Measurements from ENCODE around the gene MCIDAS.

MCIDAS gene

DNA sequence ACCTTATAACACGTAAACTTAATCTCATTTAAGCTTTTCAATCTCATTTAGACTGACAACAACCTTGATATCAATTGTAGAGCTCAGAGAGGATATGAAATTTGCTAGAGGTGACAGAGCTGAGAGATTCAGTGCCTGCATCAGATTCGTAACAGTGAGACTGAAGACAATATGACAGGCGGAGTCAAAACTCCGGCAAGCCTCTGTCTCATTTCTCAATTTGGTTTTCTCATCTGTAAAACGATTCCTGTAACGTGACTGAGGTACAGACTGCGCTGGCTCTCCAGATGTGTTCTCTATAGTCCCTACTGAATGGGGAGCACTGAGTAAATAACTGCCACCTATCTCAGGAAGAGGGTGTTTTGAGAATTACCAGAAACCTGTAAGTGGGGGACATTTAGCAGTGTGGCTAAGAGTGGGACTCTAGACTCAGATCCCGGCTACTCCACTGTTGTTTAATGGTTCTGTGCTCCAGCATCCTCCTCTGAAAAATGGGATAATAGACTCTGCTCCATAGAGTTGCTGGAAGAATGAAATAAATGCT, 3.0 kb upstream of the MCIDAS start:
- H3K9me3 Mint-ChIP-seq = no peaks in the 10 kb centered on the region
- peaks cover 100% of the 10 kb centered on the region for H3K27me3 Mint-ChIP-seq
- peaks cover 44% of the 10 kb centered on the region for H3K4me1 Mint-ChIP-seq
- no peak overlapping the region for H3K4me3 Mint-ChIP-seq
- DNase-seq = no peak
- H3K36me3 Mint-ChIP-seq = no peaks in the 10 kb centered on the region
- no peak overlapping the region for H3K27ac Mint-ChIP-seq
- CTCF ChIA-PET = interaction anchor here (1.1 kb wide), 1 partner anchor 54 kb away, joined by 3 read pairs; no protein-coding TSS in a partner anchor

DNA sequence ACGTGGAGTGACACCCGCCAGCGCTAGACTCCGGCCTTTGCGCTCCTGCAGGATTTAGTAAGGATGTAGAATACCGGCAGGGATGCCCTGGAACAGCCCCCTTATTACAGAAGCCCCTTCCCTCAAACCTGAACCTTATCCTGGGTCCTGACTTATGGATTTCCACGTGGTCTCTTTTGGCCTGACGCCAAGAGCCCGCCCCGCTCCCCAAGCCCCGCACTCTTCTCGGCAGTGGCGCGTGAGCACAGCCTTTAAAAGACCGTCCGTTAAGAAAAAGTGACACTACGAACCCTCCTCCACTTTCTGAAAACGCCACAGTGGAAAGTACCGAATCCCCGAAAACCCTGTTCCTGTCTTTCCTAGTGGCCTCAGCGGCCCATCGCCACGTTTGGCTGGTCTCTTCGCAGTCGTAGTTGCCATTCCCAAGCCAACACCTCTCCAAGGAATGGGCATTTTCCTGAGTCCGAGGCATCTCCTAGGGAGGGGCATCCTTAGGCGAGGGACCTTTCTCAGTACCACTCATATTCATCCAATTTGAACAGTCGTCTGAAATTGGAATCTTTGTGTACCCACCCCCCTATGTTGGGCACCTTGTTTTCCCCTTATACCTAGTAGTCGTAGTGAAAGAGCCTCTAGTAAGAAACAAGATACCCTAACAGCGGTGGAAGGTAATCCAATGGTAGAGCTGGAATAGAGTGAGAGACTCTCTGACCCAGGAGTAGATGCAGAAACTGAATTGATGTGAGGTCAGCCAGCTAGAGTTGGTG, 732 bp upstream of the MCIDAS start:
- peaks cover 100% of the 10 kb centered on the region for H3K27me3 Mint-ChIP-seq
- CTCF ChIA-PET = interaction anchor here (1.2 to 1.9 kb wide), 3 partner anchors 40 to 56 kb away, joined by 3 to 6 read pairs (median 5); no protein-coding TSS in a partner anchor
- no peaks in the 10 kb centered on the region for H3K9me3 Mint-ChIP-seq
- H3K27ac Mint-ChIP-seq = peak overlapping the region; percentile 82
- peak overlapping the region; percentile 64 for H3K4me3 Mint-ChIP-seq
- no peaks in the 10 kb centered on the region for H3K36me3 Mint-ChIP-seq
- DNase-seq = no peak
- H3K4me1 Mint-ChIP-seq = peaks cover 49% of the 10 kb centered on the region

DNA sequence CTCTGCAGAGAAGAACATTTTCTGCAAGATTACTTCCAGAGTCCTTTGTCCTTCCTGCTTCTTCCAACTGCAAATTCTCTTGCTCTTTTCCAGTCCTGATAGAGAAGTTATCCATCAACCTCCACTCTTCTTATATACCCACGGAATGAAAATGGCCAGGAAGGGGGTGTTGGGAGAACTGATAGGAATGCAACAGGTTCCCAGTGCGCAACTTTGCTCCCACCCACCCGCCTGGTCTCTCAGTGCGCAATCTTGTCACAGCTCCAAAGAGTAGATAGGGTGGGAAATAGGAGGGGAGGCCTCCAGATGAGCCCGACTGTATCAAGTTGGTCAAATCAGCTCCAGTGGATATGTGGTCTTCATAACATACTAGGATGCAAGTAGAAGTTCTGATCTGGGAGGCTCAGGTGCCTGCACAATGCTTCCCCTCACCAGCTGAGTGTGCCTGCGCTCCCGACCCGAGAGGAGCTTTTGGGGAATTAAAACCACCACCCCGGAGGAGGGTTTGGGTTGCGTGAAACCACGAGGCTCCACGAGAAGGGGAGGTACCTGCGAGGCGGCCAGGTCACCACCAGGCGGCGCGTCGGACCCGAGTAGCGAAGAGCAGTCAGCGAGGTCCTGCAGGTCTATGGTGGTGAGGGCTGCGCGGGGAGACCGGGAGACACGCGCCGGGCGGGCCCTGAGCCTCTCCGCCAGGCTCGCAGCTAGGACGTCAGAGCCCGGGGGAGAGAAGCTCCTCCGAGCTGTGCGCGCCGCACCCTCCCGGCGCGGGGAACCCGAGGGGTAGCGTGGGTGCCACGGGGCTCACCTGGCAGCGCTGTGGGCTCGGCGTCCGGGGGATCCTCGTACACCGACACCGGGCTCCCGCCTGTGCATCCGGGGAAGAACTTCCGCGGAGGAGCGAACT, 835 bp downstream of the MCIDAS start:
- peaks cover 45% of the 10 kb centered on the region for H3K4me1 Mint-ChIP-seq
- H3K27ac Mint-ChIP-seq = peak overlapping the region; percentile 68
- CTCF ChIA-PET = interaction anchor here (0.7 to 1.9 kb wide), 8 partner anchors 10 to 54 kb away, joined by 3 to 6 read pairs (median 4); no protein-coding TSS in a partner anchor

GRCh38 chr5:55225346-55225745, 1.8 kb downstream of the MCIDAS start:
- H3K27me3 Mint-ChIP-seq = peaks cover 100% of the 10 kb centered on the region
- no peak for DNase-seq
- peak overlapping the region; percentile 17 for H3K4me3 Mint-ChIP-seq
- peaks cover 45% of the 10 kb centered on the region for H3K4me1 Mint-ChIP-seq
- CTCF ChIA-PET = interaction anchor here (1.1 to 2.5 kb wide), 3 partner anchors 8 to 53 kb away, joined by 4 to 16 read pairs (median 5); partner anchors contain the start of gene CCNO
- H3K27ac Mint-ChIP-seq = peak overlapping the region; percentile 13
- no peaks in the 10 kb centered on the region for H3K9me3 Mint-ChIP-seq
- peaks cover 2% of the 10 kb centered on the region for H3K36me3 Mint-ChIP-seq

More for the DNA sequence above, 835 bp downstream of the MCIDAS start:
- Mint-ChIP-seq H3K4me3 (peak overlapping the region; percentile 65), H3K9me3 (no peaks in the 10 kb centered on the region), H3K27me3 (peaks cover 100% of the 10 kb centered on the region), H3K36me3 (peaks cover 2% of the 10 kb centered on the region)
- DNase-seq = peak; percentile 66

DNA sequence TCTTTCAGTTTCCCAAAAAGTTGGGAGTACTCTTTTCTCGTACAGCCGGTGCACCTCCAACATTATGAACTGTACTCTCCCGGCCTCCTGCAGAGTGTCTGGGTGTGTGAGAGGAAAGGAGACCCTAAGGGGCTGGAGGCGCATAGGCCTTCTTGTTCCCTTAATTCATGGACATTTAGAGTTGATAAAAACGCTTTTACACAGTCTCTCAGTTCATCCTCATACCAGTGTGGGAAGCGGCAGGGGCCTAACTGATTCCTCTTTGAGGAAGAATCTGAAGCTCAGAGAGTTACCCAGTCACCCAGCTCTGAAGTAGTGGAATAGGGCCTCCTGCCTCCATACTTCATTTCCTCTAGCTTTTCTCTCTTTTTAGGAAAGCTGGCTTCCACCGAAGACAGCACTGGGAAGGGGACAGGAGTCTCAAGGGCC, 3.3 kb downstream of the MCIDAS start:
- DNase-seq = no peak
- no peaks in the 10 kb centered on the region for H3K9me3 Mint-ChIP-seq
- peaks cover 99% of the 10 kb centered on the region for H3K27me3 Mint-ChIP-seq
- peaks cover 2% of the 10 kb centered on the region for H3K36me3 Mint-ChIP-seq
- no peak overlapping the region for H3K27ac Mint-ChIP-seq
- H3K4me3 Mint-ChIP-seq = no peak overlapping the region
- CTCF ChIA-PET = interaction anchor here (1.4 to 2.5 kb wide), 2 partner anchors 10 to 52 kb away, joined by 7 to 16 read pairs; partner anchors contain the start of gene CCNO
- peaks cover 48% of the 10 kb centered on the region for H3K4me1 Mint-ChIP-seq

- H3K4me3 Mint-ChIP-seq = peak overlapping the region; percentile 21
- peaks cover 97% of the 10 kb centered on the region for H3K27me3 Mint-ChIP-seq
- peaks cover 48% of the 10 kb centered on the region for H3K4me1 Mint-ChIP-seq
- CTCF ChIA-PET = interaction anchor here (1.4 to 2.5 kb wide), 2 partner anchors 10 to 52 kb away, joined by 7 to 16 read pairs; partner anchors contain the start of gene CCNO
- no peaks in the 10 kb centered on the region for H3K9me3 Mint-ChIP-seq
- peaks cover 2% of the 10 kb centered on the region for H3K36me3 Mint-ChIP-seq
- DNase-seq = peak; percentile 45
- H3K27ac Mint-ChIP-seq = no peak overlapping the region
These were observed 3.9 kb downstream of the MCIDAS start for GRCh38 chr5:55222985-55223811.

- CTCF ChIA-PET = interaction anchor here (1.0 kb wide), 1 partner anchor 9 kb away, joined by 3 read pairs; no protein-coding TSS in a partner anchor
- DNase-seq = no peak
- H3K36me3 Mint-ChIP-seq = peaks cover 2% of the 10 kb centered on the region
- H3K9me3 Mint-ChIP-seq = no peaks in the 10 kb centered on the region
- peaks cover 41% of the 10 kb centered on the region for H3K4me1 Mint-ChIP-seq
- H3K27me3 Mint-ChIP-seq = peaks cover 97% of the 10 kb centered on the region
- peak overlapping the region; percentile 30 for H3K27ac Mint-ChIP-seq
- peak overlapping the region; percentile 46 for H3K4me3 Mint-ChIP-seq
These were observed 4.8 kb downstream of the MCIDAS start for GRCh38 chr5:55222092-55222984.

DNA sequence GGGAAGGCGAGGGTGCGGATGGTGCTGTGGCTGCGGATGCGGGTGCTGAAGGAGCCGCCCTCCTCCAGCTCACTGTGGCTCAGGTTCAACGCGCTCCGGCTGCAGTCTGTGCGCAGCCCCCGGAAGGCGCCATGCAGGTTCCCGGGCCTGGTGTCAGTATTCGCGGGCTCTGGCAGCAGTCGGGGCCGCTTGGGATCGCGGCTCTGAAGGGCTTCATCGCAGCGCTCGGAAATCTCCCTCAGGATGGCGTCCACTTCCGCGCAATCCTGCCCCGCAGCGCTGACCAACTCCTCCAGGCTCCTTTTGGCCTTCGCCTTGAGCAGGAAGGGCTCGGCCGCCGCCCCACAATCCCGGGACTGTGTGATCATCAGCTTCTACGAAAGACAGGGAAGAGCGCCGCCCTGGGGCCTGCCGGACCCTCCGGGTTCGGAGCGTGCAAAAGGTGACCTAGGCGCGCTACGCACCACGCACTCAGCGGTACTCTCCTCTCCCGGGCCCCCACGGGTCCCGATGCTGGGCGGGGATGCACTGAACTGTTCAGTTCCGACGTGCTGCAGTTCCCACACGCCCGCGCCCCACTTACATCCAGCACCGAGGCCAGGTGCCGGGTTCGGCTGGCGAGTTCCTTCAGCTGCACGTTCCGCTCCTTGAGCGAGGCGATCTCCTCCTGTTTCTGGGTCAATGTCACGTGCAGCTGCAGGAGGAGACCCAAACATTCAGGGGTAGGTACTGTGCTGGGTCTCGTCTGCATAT, 6.5 kb downstream of the MCIDAS start:
- peaks cover 87% of the 10 kb centered on the region for H3K27me3 Mint-ChIP-seq
- H3K4me3 Mint-ChIP-seq = peak overlapping the region; percentile 56
- CTCF ChIA-PET = interaction anchor here (0.9 kb wide), 1 partner anchor 10 kb away, joined by 3 read pairs; no protein-coding TSS in a partner anchor
- DNase-seq = peak; percentile 42
- H3K27ac Mint-ChIP-seq = peak overlapping the region; percentile 16
- peaks cover 2% of the 10 kb centered on the region for H3K36me3 Mint-ChIP-seq
- H3K4me1 Mint-ChIP-seq = peaks cover 34% of the 10 kb centered on the region
- H3K9me3 Mint-ChIP-seq = no peaks in the 10 kb centered on the region

GRCh38 chr5:55219770-55220169, 7.3 kb downstream of the MCIDAS start:
- H3K4me3 Mint-ChIP-seq = no peak overlapping the region
- no peaks in the 10 kb centered on the region for H3K9me3 Mint-ChIP-seq
- H3K4me1 Mint-ChIP-seq = peaks cover 33% of the 10 kb centered on the region
- H3K27ac Mint-ChIP-seq = no peak overlapping the region
- peaks cover 2% of the 10 kb centered on the region for H3K36me3 Mint-ChIP-seq
- DNase-seq = no peak
- peaks cover 84% of the 10 kb centered on the region for H3K27me3 Mint-ChIP-seq
- CTCF ChIA-PET = interaction anchor here (1.3 kb wide), 1 partner anchor 60 kb away, joined by 3 read pairs; no protein-coding TSS in a partner anchor

DNA sequence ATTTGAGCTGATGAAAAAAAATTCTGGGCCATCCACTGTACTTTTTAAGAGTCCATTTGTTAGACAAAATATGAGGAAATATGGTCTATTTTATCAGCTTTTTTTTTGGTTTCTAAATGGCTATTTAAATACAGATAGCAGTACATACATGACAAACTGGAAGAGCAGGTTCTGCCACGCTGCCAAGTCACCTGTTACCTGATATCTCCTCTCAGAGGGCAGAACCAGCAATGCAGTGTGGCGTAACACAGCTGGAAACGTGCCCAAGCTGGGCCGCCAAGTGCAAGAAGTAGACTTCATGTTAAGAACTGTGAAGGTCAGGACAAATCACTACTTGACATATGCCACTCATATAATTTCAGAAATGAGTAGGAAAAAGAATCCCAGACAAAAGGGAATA, 8.1 kb downstream of the MCIDAS start:
- Mint-ChIP-seq H3K27me3 (peaks cover 78% of the 10 kb centered on the region), H3K27ac (no peak overlapping the region), H3K9me3 (no peaks in the 10 kb centered on the region), H3K4me3 (no peak overlapping the region), H3K36me3 (peaks cover 2% of the 10 kb centered on the region), H3K4me1 (peaks cover 33% of the 10 kb centered on the region)
- CTCF ChIA-PET = interaction anchor here (1.1 to 1.4 kb wide), 3 partner anchors 32 to 60 kb away, joined by 3 to 4 read pairs (median 3); no protein-coding TSS in a partner anchor
- DNase-seq = no peak

- no peak for DNase-seq
- peaks cover 68% of the 10 kb centered on the region for H3K27me3 Mint-ChIP-seq
- H3K27ac Mint-ChIP-seq = no peak overlapping the region
- no peak overlapping the region for H3K4me3 Mint-ChIP-seq
- H3K4me1 Mint-ChIP-seq = peaks cover 3% of the 10 kb centered on the region
- H3K36me3 Mint-ChIP-seq = no peaks in the 10 kb centered on the region
- CTCF ChIA-PET = interaction anchor here (1.1 kb wide), 1 partner anchor 52 kb away, joined by 4 read pairs; the partner anchor contains the start of gene GPX8
- H3K9me3 Mint-ChIP-seq = no peaks in the 10 kb centered on the region
These were observed 15.8 kb downstream of the MCIDAS start for GRCh38 chr5:55211184-55211874.
